22Rv1 (cell line): ENCODE measurements around the gene CACNB2.
"Not testable (repeated sequence)": the region's sequence is repeated elsewhere in the genome, so short reads cannot be mapped to it uniquely, and the experiment has no call there.

Source experiments
- H3K27ac ChIP-seq: fragments of 450-650 bp; 2 replicates; pipeline ENCODE4 v1.5.1; 2017
- ZFX ChIP-seq: fragments of 450-650 bp; IDR thresholded peaks from 2 replicates; pipeline ENCODE4 v1.6.1; 2017; ENCODE audit warnings: antibody characterized with exemption, borderline replicate concordance
- TF ChIP-seq, protein P1 (sequence below): fragments of 450-650 bp; IDR thresholded peaks from 2 replicates; pipeline ENCODE4 v1.5.1; 2017; ENCODE audit warnings: mild to moderate bottlenecking

CACNB2 gene

DNA sequence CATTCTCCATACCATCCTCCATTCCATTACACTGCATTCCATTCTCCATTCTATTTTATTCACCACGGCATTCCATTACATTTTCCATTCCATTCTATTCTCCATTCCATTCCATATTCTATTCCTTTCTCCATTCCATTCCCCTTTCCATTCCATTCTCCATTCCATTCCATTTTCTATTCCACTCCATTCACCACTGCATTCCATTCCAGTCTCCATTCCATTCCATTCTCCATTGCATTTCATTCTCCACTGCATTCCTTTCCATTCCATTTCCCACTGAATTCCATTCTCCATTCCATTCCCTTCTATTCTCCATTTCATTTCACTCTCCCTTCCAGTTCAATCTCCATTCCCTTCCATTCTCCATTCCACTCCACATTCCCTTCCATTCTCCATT, 431.6 kb downstream of the CACNB2 start:
- no peak overlapping the region for H3K27ac ChIP-seq
- TF ChIP-seq ZFX: no peak
- TF ChIP-seq, protein P1, sequence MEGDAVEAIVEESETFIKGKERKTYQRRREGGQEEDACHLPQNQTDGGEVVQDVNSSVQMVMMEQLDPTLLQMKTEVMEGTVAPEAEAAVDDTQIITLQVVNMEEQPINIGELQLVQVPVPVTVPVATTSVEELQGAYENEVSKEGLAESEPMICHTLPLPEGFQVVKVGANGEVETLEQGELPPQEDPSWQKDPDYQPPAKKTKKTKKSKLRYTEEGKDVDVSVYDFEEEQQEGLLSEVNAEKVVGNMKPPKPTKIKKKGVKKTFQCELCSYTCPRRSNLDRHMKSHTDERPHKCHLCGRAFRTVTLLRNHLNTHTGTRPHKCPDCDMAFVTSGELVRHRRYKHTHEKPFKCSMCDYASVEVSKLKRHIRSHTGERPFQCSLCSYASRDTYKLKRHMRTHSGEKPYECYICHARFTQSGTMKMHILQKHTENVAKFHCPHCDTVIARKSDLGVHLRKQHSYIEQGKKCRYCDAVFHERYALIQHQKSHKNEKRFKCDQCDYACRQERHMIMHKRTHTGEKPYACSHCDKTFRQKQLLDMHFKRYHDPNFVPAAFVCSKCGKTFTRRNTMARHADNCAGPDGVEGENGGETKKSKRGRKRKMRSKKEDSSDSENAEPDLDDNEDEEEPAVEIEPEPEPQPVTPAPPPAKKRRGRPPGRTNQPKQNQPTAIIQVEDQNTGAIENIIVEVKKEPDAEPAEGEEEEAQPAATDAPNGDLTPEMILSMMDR: no peak

DNA sequence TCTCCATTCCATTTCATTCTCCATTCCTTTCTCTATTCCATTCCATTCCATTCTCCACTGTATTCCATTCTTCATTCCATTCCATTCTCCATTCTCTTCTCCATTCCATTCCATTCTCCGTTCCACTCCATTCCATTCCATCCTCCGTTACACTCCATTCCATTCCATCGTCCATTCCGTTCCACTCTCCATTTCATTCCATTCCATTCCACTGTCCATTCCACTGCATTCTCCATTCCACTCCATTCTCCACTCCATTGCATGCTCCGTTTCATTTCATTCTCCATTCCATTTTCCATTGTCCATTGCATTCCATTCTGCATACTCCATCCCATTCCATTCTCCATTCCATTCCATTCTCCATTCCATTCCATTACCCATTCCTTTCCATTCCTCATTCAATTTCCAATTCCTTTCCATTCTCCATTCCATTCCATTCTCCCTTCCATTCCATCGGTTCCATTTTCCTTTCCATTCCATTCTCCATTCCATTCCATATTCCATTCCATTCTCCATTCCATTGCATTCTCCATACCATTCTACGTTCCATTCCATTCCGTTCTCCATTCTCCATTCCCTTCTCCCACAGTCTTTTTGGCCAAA, 432.8 kb downstream of the CACNB2 start:
- TF ChIP-seq, protein P1: no peak
- no peak for TF ChIP-seq ZFX
- H3K27ac ChIP-seq: no peak overlapping the region

DNA sequence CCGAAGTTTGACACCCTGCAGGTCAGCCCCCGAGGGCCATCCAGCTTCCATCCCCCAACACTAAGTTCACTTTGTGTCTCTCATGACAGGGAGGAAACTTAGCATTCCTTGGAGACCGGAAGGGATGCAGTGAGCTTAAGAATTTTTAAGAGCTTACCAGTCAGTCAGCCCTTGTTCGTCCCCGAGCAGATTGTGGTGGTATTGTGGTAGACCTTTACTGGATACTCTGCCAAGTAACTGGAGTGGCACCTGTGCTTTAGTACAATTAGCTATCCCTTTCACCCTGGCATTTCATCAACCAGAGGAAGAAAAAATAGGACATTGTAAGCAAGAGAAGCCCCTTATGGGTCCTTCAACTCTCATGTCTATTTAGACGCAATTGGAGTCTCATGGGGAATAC, 436.4 kb downstream of the CACNB2 start:
- no peak for TF ChIP-seq ZFX
- TF ChIP-seq, protein P1: no peak
- no peak overlapping the region for H3K27ac ChIP-seq

DNA sequence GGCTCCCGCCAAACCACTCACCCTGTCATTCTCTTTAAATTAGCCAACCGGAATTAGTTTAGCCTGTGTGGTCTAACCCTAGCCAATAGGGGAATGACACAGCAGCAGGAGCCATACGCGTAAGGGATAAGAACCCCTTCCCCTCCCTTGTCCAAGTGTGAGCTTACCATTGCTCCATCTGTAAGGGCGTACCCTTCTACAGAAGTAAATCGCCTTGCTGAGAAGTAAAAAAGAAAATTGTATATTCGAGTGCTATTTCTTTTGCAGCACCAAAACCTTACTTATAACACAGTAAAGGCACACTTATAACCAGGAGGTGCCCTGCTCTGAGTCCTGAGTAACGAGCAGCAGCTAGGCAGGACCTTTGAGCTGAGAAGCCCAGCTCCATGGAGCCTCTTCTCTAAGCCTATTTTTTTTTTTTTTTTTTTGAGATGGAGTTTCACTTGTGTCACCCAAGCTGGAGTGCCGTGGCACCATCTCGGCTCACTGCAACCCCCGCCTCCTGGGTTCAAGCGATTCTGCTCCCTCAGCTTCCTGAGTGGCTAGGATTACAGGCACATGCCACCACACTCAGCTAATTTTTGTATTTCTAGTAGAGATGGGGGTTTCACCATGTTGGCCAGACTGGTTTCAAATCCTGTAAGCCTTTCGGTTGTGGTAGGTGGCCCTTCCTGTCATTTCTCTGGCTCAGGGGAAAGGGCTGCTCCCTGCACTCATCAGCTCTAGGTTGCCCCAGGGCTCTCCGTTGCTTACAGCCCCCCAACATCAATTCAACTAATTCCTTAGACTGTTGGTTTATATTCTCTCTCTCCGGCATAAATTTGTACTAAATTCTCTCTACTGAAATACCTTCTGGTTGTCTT, 437.8 kb downstream of the CACNB2 start:
- TF ChIP-seq, protein P1: no peak
- TF ChIP-seq ZFX: no peak
- H3K27ac ChIP-seq: no peak overlapping the region

DNA sequence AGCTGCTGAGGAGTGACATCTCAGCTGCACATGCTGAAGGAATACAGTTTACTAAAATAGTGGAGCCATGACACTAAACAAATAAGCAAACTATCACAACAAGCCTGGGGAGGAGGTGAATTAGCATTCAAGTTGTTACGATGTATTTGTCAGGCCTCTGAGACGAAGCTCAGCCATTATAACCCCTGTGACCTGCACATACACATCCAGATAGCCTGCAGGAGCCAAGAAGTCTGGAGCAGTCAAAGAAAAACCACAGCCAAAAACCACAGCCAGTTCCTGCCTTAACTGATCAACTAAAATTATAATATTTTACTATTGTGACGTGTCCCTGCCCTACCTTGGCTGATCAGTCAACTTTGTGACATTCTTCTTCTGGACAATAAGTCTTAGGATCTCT, 442.6 kb downstream of the CACNB2 start:
- no peak overlapping the region for H3K27ac ChIP-seq
- TF ChIP-seq, protein P1: no peak

DNA sequence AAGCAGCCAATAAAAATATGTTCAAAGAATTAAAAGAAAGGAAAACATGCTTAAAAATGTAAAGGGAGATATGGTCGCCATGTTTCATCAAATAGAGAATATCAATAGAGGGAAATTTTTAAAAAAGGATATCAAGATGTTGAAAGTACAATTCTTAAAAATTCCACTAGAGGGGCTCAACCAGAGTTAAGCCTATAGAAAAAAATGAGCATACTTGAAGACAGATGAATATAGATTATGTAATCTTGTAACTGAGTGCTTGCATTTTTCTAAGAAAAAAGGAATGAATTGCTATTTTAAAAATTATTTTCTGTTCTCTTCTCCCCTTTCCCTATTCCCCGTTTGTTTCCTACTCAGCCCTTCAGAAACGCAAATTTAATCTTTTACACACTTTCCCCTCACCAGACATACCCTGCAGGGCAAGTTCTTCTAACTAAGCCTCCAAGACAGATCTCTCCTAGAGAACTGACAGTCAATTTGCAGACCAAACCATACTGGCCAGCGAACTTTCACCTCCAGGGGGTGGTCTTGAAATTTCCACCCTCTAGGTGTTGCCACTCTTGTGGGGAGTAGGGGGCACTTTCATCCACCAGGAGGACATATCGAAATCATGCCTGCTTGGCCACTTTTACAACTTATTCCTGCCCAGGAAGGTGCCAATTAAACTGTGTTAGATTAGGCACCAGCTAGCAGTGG, 443.5 kb downstream of the CACNB2 start:
- no peak overlapping the region for H3K27ac ChIP-seq
- TF ChIP-seq, protein P1: peak; percentile 35
- no peak for TF ChIP-seq ZFX

DNA sequence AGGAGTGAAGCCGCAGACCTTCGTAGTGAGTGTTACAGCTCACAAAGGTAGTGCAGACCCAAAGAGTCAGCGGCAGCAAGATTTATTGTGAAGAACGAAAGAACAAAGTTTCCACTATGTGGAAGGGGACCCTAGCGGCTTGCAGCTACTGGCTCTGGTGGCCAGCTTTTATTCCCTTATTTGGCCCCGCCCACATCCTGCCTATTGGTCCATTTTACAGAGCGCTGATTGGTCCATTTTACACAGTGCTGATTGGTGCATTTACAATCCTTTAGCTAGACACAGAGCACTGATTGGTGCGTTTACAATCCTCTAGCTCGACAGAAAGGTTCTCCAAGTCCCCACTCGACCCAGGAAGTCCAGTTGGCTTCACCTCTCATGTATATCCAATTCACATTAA, 446.4 kb downstream of the CACNB2 start:
- H3K27ac ChIP-seq: not testable (repeated sequence)

DNA sequence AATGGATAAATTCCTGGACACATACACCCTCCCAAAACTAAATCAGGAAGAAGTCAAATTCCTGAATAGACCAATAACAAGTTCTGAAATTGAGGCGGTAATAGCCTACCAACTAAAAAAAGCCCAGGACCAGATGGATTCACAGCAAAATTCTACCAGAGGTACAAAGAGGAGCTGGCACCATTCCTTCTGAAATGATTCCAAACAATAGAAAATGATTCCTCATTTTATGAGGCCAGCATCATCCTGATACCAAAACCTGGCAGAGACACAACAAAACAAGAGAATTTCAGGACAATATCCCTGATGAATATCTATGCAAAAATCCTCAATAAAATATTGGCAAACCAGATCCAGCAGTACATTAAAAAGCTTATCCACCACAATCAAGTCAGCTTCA, 450.9 kb downstream of the CACNB2 start:
- H3K27ac ChIP-seq: not testable (repeated sequence)
